T-helper 1 cell treated with Interleukin-12 subunit alpha and Interleukin-12 subunit beta and Interleukin-4 antibody, amounts not matched to agents 30 μg/mL and 1 μg/mL, for 36 hours (primary cell): ENCODE results near the gene RAB26.

ENCODE experiments used
- H3K27ac Mint-ChIP-seq: one replicate; pipeline ENCODE4 v1.8.0; 2021; ENCODE audit warnings: mild to moderate bottlenecking, mixed read lengths
- H3K27me3 Mint-ChIP-seq: one replicate; pipeline ENCODE4 v1.8.0; 2021; ENCODE audit warnings: low read depth, mixed read lengths
- H3K36me3 Mint-ChIP-seq: one replicate; pipeline ENCODE4 v1.8.0; 2021; ENCODE audit warnings: low read depth, mixed read lengths
- H3K4me1 Mint-ChIP-seq: one replicate; pipeline ENCODE4 v1.8.0; 2021; ENCODE audit warnings: low read depth, mixed read lengths
- H3K4me3 Mint-ChIP-seq: one replicate; pipeline ENCODE4 v1.8.0; 2021; ENCODE audit warnings: mild to moderate bottlenecking, moderate library complexity, mixed read lengths
- H3K9me3 Mint-ChIP-seq: one replicate; pipeline ENCODE4 v1.8.0; 2021; ENCODE audit warnings: mixed read lengths

Gene RAB26

GRCh38 chr16:2173366-2173765, 24.9 kb downstream of the RAB26 start:
- Mint-ChIP-seq H3K27me3 (no peaks in the 10 kb centered on the region), H3K4me1 (no peaks in the 10 kb centered on the region), H3K9me3 (no peaks in the 10 kb centered on the region), H3K27ac (no peak overlapping the region), H3K36me3 (peaks cover 8% of the 10 kb centered on the region), H3K4me3 (no peak overlapping the region)

GRCh38 chr16:2173916-2174315, 25.5 kb downstream of the RAB26 start:
- no peak overlapping the region for H3K27ac Mint-ChIP-seq
- H3K27me3 Mint-ChIP-seq, result no peaks in the 10 kb centered on the region
- H3K4me3 Mint-ChIP-seq, result no peak overlapping the region
- H3K9me3 Mint-ChIP-seq, result no peaks in the 10 kb centered on the region
- H3K36me3 Mint-ChIP-seq, result peaks cover 8% of the 10 kb centered on the region
- H3K4me1 Mint-ChIP-seq, result no peaks in the 10 kb centered on the region

GRCh38 chr16:2174396-2175131, 26.1 kb downstream of the RAB26 start:
- Mint-ChIP-seq H3K9me3 (no peaks in the 10 kb centered on the region), H3K27ac (no peak overlapping the region), H3K27me3 (no peaks in the 10 kb centered on the region), H3K36me3 (peaks cover 8% of the 10 kb centered on the region), H3K4me1 (no peaks in the 10 kb centered on the region), H3K4me3 (no peak overlapping the region)

- Mint-ChIP-seq H3K27ac (no peak overlapping the region), H3K36me3 (peaks cover 8% of the 10 kb centered on the region), H3K4me3 (no peak overlapping the region), H3K4me1 (no peaks in the 10 kb centered on the region), H3K9me3 (no peaks in the 10 kb centered on the region), H3K27me3 (no peaks in the 10 kb centered on the region)
These were observed 27.0 kb downstream of the RAB26 start for GRCh38 chr16:2175454-2175853.

- Mint-ChIP-seq H3K27me3 (no peaks in the 10 kb centered on the region), H3K9me3 (no peaks in the 10 kb centered on the region), H3K4me1 (no peaks in the 10 kb centered on the region), H3K27ac (no peak overlapping the region), H3K4me3 (no peak overlapping the region), H3K36me3 (peaks cover 8% of the 10 kb centered on the region)
These were observed 27.6 kb downstream of the RAB26 start for GRCh38 chr16:2176047-2176446.

GRCh38 chr16:2177101-2177500, 28.7 kb downstream of the RAB26 start:
- Mint-ChIP-seq H3K4me3 (no peak overlapping the region), H3K27ac (no peak overlapping the region), H3K4me1 (no peaks in the 10 kb centered on the region), H3K27me3 (no peaks in the 10 kb centered on the region), H3K9me3 (no peaks in the 10 kb centered on the region), H3K36me3 (peaks cover 8% of the 10 kb centered on the region)

- peaks cover 9% of the 10 kb centered on the region for H3K36me3 Mint-ChIP-seq
- H3K4me1 Mint-ChIP-seq, result no peaks in the 10 kb centered on the region
- no peaks in the 10 kb centered on the region for H3K9me3 Mint-ChIP-seq
- no peak overlapping the region for H3K4me3 Mint-ChIP-seq
- H3K27ac Mint-ChIP-seq, result no peak overlapping the region
- no peaks in the 10 kb centered on the region for H3K27me3 Mint-ChIP-seq
These were observed 29.1 kb downstream of the RAB26 start for GRCh38 chr16:2177561-2177960.

- Mint-ChIP-seq H3K27ac (no peak overlapping the region), H3K27me3 (no peaks in the 10 kb centered on the region), H3K36me3 (peaks cover 8% of the 10 kb centered on the region), H3K4me3 (no peak overlapping the region), H3K9me3 (no peaks in the 10 kb centered on the region), H3K4me1 (no peaks in the 10 kb centered on the region)
These were observed 30.1 kb downstream of the RAB26 start for GRCh38 chr16:2178321-2179106.

GRCh38 chr16:2179107-2179501, 30.7 kb downstream of the RAB26 start:
- Mint-ChIP-seq H3K4me1 (no peaks in the 10 kb centered on the region), H3K36me3 (peaks cover 5% of the 10 kb centered on the region), H3K27ac (no peak overlapping the region), H3K27me3 (no peaks in the 10 kb centered on the region), H3K9me3 (no peaks in the 10 kb centered on the region), H3K4me3 (no peak overlapping the region)

- Mint-ChIP-seq H3K27ac (no peak overlapping the region), H3K9me3 (no peaks in the 10 kb centered on the region), H3K4me3 (no peak overlapping the region), H3K36me3 (peaks cover 5% of the 10 kb centered on the region), H3K4me1 (no peaks in the 10 kb centered on the region), H3K27me3 (no peaks in the 10 kb centered on the region)
These were observed 31.2 kb downstream of the RAB26 start for GRCh38 chr16:2179576-2179975.

- Mint-ChIP-seq H3K36me3 (peaks cover 5% of the 10 kb centered on the region), H3K27ac (no peak overlapping the region), H3K27me3 (no peaks in the 10 kb centered on the region), H3K4me3 (no peak overlapping the region), H3K4me1 (no peaks in the 10 kb centered on the region), H3K9me3 (no peaks in the 10 kb centered on the region)
These were observed 32.0 kb downstream of the RAB26 start for GRCh38 chr16:2180461-2180860.

GRCh38 chr16:2180962-2181923, 32.8 kb downstream of the RAB26 start:
- H3K4me1 Mint-ChIP-seq, result no peaks in the 10 kb centered on the region
- no peaks in the 10 kb centered on the region for H3K9me3 Mint-ChIP-seq
- no peak overlapping the region for H3K27ac Mint-ChIP-seq
- no peaks in the 10 kb centered on the region for H3K27me3 Mint-ChIP-seq
- no peak overlapping the region for H3K4me3 Mint-ChIP-seq
- H3K36me3 Mint-ChIP-seq, result peaks cover 2% of the 10 kb centered on the region

- Mint-ChIP-seq H3K27ac (no peak overlapping the region), H3K9me3 (no peaks in the 10 kb centered on the region), H3K4me3 (no peak overlapping the region), H3K4me1 (no peaks in the 10 kb centered on the region), H3K27me3 (no peaks in the 10 kb centered on the region), H3K36me3 (peaks cover 2% of the 10 kb centered on the region)
These were observed 33.5 kb downstream of the RAB26 start for GRCh38 chr16:2181952-2182351.

GRCh38 chr16:2183671-2184070, 35.2 kb downstream of the RAB26 start:
- Mint-ChIP-seq H3K9me3 (no peaks in the 10 kb centered on the region), H3K36me3 (peaks cover 2% of the 10 kb centered on the region), H3K4me3 (no peak overlapping the region), H3K27ac (no peak overlapping the region), H3K4me1 (no peaks in the 10 kb centered on the region), H3K27me3 (no peaks in the 10 kb centered on the region)
